Measurements from ENCODE around the gene ADGRG7. TPM values are rescaled to one million over a fixed set of nuclear protein-coding genes. Genes with fewer than 3 reads are reported as not detected.

Gene ADGRG7
- total and polyA plus RNA-seq, 9 of the 15 experiments (the other 6 are each of a cell fraction or from before 2014, with no cell fraction given) = 0.03 TPM; not detected in 7

- TF ChIP-seq GTF2B (IDR thresholded peaks at IDR 0.05; ENCODE audit: extremely low read depth, insufficient read length) = no peak
- no peak for TF ChIP-seq ZNF140 (CRISPR knock-in tag; IDR thresholded peaks at IDR 0.05)
- TF ChIP-seq ZZZ3 (IDR thresholded peaks at IDR 0.05) = no peak
- TF ChIP-seq NFIX (CRISPR knock-in tag; IDR thresholded peaks at IDR 0.05; ENCODE audit: low read depth) = no peak
- no peak for TF ChIP-seq ZNF740 (CRISPR knock-in tag; IDR thresholded peaks at IDR 0.05)
- TF ChIP-seq ZNF740 (tag; IDR thresholded peaks at IDR 0.05) = no peak
- TF ChIP-seq POLR2B (IDR thresholded peaks at IDR 0.05; ENCODE audit: low read depth, partially characterized antibody) = no peak
- no peak for TF ChIP-seq MCM7 (IDR thresholded peaks at IDR 0.05)
- TF ChIP-seq JUND (IDR thresholded peaks at IDR 0.05; ENCODE audit: borderline replicate concordance, low read depth, low read length) = no peak
- no peak for TF ChIP-seq JUND (tag; IDR thresholded peaks at IDR 0.05; ENCODE audit: borderline replicate concordance, low read depth, low read length)
- TF ChIP-seq NFRKB (IDR thresholded peaks at IDR 0.05; ENCODE audit: low read depth) = no peak
These were observed 72.1 kb downstream of the ADGRG7 start (continued) for GRCh38 chr3:100681496-100681895.
